HL-60 (cell line): Measurements from ENCODE around the gene BCL6.

Experiments used
- GABPA ChIP-seq: IDR thresholded peaks from 2 replicates; pipeline ENCODE4 v1.6.1; 2012; ENCODE audit warnings: low read depth
- POLR2AphosphoS5 ChIP-seq: IDR thresholded peaks from 2 replicates; pipeline ENCODE4 v1.6.1; 2012; ENCODE audit warnings: low read depth
- SPI1 ChIP-seq: IDR thresholded peaks from 2 replicates; pipeline ENCODE4 v1.6.1; 2012; ENCODE audit warnings: low read depth, mild to moderate bottlenecking, borderline replicate concordance
- TF ChIP-seq, protein P1 (sequence below): IDR thresholded peaks from one replicate; pipeline ENCODE4 v1.5.1; 2011; ENCODE audit warnings: low read length, control low read depth, inconsistent platforms; ENCODE audit not compliant: insufficient read depth

DNA sequence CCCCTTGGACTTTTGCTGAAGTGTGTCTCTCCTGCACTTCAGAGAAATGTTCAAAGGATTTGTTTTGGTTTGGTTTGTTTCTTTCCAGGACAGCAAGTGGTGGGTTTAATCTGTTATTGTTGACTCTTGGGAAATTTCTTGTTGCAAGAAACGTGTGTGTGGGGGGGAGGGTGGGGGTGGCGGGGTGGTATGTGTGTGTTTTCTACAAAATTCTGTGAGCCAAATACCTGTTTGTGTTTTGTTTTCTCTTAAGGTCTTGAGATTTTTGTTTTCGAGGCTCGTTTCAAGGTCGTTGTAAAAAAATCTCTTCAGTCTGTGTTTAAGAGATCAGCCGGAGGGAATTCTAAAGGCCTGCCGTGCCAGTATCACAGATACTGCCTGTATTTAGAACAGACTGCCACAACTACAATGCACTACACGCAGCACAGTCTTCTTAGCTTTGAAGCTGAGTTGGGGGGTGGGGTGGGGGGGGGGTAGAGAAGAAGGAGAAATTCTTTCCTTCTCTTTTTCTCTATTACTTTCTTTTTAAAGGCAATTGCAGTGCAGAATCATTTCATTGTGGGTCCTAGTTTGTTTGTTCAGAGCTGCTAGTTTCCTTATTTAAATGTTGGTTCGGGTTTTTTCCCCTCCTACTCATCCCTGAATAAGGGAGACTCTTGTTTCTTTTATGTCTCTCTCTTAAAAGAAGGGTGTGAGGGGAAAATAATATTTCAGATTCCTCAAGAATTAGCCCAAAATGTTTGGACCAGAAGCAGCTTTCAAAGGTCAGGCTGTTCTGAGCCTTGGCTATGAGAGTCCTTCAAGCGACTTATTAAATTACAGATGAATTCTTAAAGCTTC, 1.4 kb upstream of the BCL6 start:
- TF ChIP-seq, protein P1, sequence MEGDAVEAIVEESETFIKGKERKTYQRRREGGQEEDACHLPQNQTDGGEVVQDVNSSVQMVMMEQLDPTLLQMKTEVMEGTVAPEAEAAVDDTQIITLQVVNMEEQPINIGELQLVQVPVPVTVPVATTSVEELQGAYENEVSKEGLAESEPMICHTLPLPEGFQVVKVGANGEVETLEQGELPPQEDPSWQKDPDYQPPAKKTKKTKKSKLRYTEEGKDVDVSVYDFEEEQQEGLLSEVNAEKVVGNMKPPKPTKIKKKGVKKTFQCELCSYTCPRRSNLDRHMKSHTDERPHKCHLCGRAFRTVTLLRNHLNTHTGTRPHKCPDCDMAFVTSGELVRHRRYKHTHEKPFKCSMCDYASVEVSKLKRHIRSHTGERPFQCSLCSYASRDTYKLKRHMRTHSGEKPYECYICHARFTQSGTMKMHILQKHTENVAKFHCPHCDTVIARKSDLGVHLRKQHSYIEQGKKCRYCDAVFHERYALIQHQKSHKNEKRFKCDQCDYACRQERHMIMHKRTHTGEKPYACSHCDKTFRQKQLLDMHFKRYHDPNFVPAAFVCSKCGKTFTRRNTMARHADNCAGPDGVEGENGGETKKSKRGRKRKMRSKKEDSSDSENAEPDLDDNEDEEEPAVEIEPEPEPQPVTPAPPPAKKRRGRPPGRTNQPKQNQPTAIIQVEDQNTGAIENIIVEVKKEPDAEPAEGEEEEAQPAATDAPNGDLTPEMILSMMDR, result no peak
- TF ChIP-seq GABPA (no peak), POLR2AphosphoS5 (no peak), SPI1 (no peak)
